GM21786 (cell line): Measurements from ENCODE around the gene MARS1.
"Not testable (repeated sequence)": the region's sequence is repeated elsewhere in the genome, so short reads cannot be mapped to it uniquely, and the experiment has no call there.

Experiments used
- ATAC-seq: cut with Tn5 transposase; IDR thresholded peaks from one replicate; pipeline ENCODE4 v1.9.1; 2021; ENCODE audit not compliant: unreplicated experiment

MARS1 gene

DNA sequence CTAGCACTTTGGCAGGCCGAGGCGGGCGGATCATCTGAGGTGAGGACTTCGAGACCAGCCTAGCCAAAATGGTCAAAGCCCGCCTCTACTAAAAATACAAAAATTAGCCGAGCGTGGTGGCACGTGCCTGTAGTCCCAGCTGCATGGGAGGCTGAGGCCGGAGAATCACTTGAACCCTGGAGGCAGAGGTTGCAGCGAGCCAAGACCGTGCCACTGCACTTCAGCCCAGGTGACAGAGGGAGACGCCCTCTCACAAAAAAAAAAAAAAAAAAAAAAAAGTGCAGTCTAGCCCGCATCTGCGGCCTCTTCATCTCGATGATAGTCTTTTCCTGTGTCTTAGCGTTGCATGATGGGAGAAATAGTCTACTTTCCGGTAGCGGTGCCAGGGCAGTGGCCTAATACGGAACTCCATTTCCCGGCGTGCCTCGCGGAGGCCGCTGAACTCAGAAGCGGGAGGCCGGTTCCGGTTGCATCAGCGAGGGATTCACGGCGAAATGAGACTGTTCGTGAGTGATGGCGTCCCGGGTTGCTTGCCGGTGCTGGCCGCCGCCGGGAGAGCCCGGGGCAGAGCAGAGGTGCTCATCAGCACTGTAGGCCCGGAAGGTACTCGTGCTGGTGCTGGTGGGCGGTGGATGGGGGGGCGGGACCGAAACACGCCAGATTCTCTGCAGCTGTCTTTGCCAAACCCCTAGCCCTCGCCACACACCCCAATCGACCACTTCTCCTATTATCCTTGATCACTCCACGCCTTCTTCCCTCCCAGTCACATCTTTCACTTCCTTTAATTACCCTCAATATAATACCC, at the start of gene MARS1:
Gene MARS1, plus strand, starts transcription at position 472 of the 805 bp plus-strand sequence. Its CDS starts 23 bp downstream, at position 495.
- ATAC-seq = peak; percentile 98

DNA sequence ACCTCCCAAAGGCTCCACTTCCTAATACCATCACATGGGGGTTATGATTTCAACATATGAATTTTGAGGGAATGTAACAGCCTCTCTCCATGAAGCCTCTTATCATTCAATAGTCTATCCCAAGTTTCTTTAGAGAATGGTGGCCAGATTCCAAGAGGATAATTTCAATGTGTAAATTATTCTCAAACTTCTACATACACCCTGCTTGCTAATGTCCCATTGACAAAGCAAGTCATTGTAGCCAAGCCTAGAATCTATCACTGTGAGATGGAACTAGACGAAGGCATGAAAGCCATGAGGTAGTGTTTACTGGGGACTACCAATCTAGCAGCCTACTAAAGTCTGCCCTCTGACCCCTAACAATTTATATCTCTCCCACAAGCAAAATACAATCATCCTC, 49.5 kb upstream of the MARS1 start:
- ATAC-seq = no peak

GRCh38 chr12:57439762-57440266, 48.1 kb upstream of the MARS1 start:
- no peak for ATAC-seq

GRCh38 chr12:57441393-57441792, 46.5 kb upstream of the MARS1 start:
- not testable (repeated sequence) for ATAC-seq

GRCh38 chr12:57441846-57442427, 45.9 kb upstream of the MARS1 start:
- ATAC-seq = no peak

DNA sequence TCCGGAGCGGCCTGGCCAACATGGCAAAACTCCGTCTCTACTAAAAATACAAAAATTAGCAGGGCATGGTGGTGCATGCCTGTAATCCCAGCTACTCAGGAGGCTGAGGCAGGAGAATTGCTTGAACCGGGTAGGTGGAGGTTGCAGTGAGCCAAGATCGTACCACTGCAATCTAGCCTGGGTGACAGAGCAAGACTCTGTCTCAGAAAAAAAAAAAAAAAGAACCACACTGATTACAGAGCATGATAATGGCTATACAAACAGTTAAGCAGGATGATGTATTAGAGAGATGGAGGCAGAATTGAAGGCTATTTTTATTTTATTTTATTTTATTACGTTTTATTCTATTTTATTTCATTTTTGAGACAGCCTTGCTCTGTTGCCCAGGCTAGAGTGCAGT, 43.5 kb upstream of the MARS1 start:
- ATAC-seq = not testable (repeated sequence)

DNA sequence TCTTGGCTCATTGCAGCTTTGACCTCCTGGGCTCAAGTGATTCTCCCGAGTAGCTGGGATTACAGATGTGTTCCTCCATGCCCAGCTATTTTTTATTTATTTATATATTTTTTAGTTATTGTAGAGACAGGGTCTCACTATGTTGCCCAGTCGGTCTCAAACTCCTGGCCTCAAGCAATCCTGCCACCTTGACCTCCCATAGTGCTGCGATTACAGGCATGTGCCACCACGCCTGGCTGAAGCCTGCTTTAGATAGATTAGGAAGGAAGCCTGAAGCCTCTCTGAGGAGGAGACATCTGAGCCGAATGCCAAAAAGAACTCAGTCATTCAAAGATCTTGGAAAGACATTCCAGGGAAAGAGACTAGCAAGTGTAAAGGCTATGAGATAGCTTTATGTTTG, 43.1 kb upstream of the MARS1 start:
- no peak for ATAC-seq

- ATAC-seq = no peak
These were observed 41.4 kb upstream of the MARS1 start for GRCh38 chr12:57446292-57446960.

DNA sequence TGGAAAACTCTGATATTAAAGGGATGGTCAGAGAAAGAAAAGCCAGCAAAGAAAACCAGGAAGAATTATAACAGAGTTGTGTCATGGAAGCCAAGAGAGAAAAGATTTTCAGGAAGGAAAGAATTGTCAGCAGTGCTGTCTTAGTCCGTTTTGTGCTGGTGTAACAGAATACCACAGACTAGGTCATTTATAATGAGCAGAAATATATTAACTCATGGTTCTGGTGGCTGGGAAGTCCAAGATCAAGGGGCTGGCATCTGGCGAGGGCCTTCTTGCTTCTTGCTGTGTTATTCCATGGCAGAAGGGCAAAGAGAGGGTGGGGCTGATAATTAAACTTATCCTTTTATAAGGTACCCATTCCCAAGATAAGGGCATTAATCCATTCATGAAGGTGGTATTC, 39.2 kb upstream of the MARS1 start:
- no peak for ATAC-seq

DNA sequence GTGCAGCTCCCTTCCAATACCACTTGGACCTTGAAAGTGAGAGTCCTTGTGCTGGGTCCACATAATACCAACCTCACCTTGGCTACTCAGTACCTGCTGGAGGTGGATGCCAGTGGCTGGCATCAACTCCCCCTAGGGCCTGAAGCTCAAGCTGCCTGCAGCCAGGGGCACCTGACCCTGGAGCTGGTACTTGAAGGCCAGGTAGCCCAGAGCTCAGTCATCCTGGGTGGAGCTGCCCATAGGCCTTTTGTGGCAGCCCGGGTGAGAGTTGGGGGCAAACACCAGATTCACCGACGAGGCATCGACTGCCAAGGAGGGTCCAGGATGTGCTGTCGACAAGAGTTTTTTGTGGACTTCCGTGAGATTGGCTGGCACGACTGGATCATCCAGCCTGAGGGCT, 38.5 kb upstream of the MARS1 start:
- no peak for ATAC-seq

- ATAC-seq = no peak
These were observed 37.8 kb upstream of the MARS1 start for GRCh38 chr12:57450057-57450456.

GRCh38 chr12:57451233-57451778, 36.6 kb upstream of the MARS1 start:
- ATAC-seq = no peak

GRCh38 chr12:57452181-57452936, 35.5 kb upstream of the MARS1 start:
- ATAC-seq = peak; percentile 2

DNA sequence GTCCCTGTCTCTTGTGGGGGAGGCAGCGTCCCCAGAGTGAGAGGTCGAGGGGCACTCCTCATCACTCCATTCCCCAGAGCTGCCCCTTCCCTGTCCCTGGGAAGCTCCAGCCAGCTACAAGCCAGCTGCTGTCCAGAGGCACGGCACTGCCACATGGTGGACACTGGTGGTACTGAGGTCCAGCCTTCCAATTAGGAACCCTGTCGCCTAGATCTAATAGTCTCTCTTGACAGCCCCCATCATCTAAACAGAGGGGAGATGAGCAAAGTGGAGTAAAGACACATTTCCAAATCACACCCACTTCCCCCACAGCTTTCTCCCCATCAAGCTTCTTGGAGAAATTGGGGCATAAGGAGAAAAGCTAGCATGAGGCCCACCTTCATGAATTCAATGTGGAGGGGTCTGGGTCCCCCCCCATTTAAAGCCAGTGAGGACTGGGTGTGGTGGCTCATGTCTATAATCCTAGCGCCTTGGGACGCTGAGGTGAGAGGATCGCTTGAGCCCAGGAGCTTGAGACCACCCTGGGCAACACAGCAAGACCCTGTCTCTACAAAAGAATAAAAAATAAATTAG, 34.8 kb upstream of the MARS1 start:
- ATAC-seq = peak; percentile 48

DNA sequence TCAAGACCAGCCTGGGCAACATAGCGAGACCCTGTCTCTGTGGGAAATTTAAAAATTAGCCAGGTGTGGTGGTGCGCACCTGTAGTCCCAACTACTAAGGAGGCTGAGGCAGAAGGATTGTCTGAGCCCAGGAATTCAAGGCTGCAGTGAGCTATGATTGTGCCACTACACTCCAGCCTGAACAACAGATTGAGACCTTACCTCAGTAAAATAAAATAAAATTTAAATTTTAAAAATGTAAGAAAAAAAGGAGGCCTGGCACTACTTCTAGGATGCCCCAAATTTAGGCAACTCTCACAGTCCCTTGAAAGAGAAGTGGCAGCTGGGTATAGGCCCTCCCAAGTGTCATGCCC, 33.7 kb upstream of the MARS1 start:
- ATAC-seq = no peak

GRCh38 chr12:57454566-57455373, 33.1 kb upstream of the MARS1 start, which contains the start of gene INHBE:
Gene INHBE, plus strand, starts transcription at chr12:57455307. Its CDS starts 230 bp downstream, at chr12:57455537.
- no peak for ATAC-seq

DNA sequence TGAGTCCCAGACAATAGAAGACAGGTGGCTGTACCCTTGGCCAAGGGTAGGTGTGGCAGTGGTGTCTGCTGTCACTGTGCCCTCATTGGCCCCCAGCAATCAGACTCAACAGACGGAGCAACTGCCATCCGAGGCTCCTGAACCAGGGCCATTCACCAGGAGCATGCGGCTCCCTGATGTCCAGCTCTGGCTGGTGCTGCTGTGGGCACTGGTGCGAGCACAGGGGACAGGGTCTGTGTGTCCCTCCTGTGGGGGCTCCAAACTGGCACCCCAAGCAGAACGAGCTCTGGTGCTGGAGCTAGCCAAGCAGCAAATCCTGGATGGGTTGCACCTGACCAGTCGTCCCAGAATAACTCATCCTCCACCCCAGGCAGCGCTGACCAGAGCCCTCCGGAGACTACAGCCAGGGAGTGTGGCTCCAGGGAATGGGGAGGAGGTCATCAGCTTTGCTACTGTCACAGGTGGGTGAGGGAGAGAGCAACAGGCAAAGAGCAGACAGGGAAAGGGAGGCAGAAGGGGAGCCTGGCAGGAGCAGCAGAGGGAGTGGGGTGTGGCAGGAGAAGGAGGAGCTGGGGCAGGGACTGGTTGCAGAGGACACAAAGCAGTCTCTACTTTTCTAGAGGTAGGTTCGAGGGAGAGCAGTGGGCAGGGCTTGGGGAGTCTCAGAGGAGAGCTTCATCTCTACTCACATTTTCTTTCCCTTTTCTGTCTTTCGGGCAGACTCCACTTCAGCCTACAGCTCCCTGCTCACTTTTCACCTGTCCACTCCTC, 32.3 kb upstream of the MARS1 start:
- no peak for ATAC-seq

GRCh38 chr12:57456145-57456700, 31.6 kb upstream of the MARS1 start:
- peak; percentile 28 for ATAC-seq
